Stimulated activated CD4-positive, alpha-beta T cell treated with anti-CD3 and anti-CD28 coated beads, Interleukin-2, amount 100 ng/mL, for 4 hours (primary cell): ENCODE data around the gene LCP2.

Experiments used
- DNase-seq: peaks from one replicate; pipeline ENCODE4 v3.0.0-alpha.2; 2020; ENCODE audit warnings: low read depth

LCP2 gene

GRCh38 chr5:170296036-170296934 lies 1.3 kb downstream of the LCP2 start:
- DNase-seq: no peak

DNA sequence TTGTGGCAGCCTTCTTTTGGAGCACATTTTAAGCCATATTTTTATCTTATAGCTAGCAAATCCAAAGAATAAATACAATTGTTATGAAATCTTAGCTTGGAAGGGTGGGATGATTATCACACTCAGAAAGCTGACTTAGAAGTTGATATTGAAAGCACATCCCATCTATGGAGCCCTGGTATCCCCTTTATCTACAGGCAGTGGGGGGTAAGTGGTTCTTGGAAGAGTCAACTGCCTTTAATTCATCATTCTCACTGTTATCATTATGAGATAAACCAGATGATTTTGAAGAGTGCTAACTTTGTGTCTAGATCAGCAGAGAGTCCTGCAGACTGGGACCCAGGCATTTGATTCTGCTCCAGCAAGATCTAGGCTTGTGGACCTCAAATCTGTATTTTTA lies 3.0 kb downstream of the LCP2 start:
- no peak for DNase-seq

- DNase-seq: no peak
Observed at GRCh38 chr5:170294057-170294456, 3.5 kb downstream of the LCP2 start.

GRCh38 chr5:170293273-170293672 lies 4.3 kb downstream of the LCP2 start:
- no peak for DNase-seq

DNA sequence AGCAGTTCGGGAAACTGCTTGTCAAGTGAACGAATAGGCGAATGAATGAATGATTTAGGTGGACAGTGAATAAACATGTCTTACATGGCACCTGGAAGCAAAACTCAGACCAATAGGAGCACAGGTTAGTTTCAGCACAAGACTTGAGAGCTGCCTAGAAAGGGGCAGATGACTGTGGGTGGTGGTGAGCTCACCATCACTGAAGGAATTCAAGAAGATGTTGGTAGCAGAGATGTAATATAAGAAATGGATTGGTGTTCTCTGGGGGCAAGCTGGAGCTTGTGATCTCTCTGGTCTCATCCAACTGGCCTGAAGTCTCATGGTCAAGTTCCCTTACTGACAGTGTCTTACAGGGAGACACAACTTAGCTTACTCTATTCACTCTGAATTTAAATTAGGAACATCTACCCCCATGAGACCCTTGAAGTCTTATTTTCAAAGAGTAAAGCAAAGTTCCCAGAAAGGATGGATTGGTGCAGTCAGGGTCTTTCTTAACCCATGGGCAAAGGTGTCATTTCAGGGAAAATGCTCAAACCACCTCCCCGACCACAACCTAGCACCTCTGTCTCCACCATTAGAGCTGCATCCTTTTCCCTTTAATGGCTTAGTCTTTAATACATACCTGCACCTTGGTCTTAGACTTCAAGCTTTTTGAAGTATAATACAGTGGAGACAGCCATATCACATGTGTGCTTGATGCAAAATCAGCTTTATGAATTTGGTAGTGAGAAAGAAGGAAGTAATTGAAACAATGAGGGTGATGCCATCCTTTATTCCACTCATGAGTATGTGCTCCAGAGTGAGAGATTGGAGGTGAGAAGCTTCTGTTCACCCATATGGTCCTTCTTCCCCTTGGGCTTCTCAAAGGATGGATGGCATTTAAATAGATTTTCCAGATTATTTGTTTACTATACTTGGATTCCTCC lies 5.1 kb downstream of the LCP2 start:
- DNase-seq: no peak

- no peak for DNase-seq
Observed at GRCh38 chr5:170290498-170290897, 7.1 kb downstream of the LCP2 start.

DNA sequence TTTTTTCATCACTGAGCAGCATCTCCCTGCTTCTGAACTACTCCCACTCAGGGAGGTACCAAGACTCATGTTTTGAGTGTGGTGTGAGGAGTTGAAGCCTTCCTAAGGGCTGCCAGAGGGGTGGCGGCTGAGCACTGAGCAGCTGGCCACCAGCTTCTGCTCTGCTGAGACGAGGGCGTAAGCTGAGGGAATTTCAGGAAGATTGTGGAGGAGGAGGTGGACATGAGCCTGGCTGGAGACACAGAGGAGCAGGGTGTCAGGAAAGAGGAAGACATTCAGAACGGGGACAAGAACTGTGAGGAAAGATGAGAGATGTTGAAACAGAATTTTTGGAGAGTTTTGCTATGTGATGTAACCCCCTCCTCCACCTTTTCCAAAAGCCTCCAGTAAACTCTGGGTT lies 7.8 kb downstream of the LCP2 start:
- DNase-seq: no peak

DNA sequence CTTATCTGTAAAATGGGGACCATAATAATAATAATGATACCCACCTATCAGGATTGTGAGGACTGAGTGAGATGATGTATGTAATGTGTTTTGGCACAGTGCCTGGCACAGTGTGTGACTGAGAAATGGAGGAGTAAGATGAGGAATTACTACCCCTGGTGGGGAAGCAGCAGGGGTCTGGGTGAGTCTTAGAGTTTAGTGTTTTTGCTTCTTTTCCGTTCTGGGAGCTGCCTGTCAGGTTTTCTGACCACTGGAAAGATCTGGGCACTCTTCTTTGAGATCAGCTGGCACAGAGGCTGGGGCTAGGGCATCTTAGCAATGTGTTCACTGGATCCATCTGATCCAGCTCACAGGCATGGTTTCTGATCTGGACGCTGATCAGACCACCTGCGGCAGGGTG lies 8.5 kb downstream of the LCP2 start:
- no peak for DNase-seq

- no peak for DNase-seq
Observed at GRCh38 chr5:170288551-170288950, 9.0 kb downstream of the LCP2 start.

GRCh38 chr5:170288151-170288550 lies 9.4 kb downstream of the LCP2 start:
- no peak for DNase-seq

GRCh38 chr5:170287532-170287931 lies 10.0 kb downstream of the LCP2 start:
- DNase-seq: no peak

DNA sequence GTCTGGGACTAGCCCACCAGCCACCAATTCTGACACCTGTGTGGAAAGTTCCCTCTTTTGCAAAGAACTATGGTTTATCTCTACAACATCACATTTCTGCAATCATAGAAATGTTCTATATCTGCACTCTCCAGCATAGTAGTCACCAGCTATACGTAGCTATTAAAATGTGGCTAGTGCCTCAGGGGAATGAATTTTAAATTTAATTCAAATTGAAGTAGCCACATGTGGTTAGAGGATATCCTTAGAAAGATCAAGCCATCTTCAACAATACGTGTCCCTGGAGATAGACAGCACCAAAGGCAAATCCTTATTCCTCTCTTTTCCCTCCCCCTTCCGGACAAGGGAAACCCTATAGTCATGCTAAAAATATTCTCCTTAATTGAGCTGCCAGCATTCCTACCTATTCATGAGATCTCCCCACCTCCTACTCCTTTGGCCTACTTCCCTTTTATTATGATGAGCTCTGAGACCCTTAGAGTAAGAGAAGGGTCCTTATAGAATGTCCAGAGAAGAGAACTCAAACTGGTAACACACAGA lies 11.1 kb downstream of the LCP2 start:
- DNase-seq: no peak

DNA sequence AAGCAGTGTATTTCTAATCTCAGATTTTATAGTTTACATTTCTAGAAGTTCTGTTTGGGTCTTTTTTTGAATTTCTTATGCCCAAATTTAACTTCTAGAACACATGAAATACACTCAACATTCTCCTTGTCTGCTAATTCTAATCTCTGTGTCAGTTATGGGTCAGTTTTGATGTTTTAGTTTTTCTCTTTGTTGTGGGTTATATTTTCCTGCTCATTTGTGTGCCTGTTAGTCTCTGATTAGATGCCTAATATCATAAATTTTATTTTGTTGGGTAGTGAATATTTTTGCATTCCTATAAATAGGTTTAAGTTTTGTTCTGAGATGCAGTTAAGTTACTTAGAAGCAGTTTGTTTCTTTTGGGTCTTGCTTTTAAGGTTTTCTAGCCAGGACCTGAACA lies 12.4 kb downstream of the LCP2 start:
- no peak for DNase-seq

DNA sequence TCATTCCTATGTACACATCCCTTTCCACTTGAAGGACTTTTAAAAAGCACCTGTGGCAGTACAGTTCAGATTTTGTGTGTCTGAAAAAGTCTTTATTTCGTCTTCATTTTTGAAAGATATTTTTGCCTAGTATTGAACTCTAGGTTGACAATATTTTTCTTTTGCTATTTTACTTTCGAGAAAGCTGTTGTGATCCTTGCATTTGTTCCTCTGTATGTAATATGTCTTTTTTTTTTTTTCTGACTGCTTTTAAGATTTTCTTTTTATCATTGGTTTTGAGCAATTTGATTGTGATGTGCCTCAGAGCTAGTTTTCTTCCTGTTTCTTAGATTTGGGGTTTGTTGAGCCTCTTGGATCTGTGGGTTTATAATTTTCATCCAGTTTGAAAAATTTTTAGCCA lies 13.3 kb downstream of the LCP2 start:
- no peak for DNase-seq

- DNase-seq: no peak
Observed at GRCh38 chr5:170283296-170283695, 14.3 kb downstream of the LCP2 start.

DNA sequence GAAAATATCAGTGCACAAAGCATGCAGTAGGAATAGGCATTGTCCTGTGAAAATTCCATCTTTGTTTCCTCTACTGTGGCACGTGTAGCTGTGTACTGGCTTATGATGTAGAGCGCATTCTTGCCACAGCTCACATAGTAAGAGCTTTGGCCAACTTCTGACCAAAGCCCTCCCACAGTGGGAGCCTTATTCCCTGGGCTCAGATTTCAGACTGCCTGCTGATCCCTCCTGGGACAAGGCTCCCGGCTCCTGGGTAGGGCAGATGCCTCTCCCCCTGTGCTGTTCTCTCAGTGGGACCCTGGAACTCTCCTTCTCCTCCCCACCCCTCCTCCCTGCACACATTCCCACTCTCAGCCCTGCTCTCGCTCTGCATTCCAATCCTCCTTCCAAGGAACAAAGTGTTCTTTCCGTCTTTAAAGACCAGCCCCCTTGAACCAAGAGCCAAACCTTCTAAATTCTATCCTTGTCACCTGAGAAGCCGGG lies 17.5 kb downstream of the LCP2 start:
- no peak for DNase-seq

DNA sequence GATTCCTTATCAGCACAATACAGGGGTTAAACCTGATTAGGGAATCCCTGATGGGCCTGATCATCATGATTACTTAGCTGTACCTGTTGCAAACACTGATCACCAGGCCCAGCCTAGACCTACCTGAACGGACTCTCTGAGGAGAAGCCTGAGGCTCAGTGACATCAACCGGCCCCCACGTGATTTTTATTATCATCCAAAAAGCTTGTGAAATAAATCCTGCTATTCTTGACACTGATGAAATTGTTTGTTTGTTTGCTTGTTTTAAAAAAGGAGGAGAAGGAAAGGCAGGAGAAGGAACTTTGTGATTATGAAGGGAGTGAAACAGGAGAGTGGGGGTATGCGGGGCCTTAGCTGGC lies 18.1 kb downstream of the LCP2 start:
- DNase-seq: no peak

GRCh38 chr5:170278611-170279458 lies 18.7 kb downstream of the LCP2 start:
- peak; percentile 69 for DNase-seq

- no peak for DNase-seq
Observed at GRCh38 chr5:170277867-170278281, 19.7 kb downstream of the LCP2 start.

DNA sequence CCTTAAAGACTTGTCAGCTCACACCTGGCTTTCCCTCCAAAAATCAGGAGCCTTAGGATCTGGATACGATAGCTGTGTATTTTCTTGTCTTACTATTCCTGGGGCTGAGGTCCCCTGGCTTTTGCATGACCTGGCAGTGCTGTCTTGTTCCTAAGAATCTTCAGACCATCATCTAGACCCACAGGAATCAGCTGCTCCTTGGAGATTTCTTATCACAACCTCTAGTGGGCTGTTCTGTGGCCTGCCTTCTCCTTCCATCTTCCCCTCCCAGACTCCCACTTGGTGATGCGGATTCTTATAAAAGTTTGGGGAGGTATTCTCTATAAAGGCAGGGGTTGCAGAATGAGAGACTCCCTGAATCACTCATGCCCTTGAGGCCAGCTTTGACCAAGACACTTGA lies 21.4 kb downstream of the LCP2 start:
- no peak for DNase-seq

- no peak for DNase-seq
Observed at GRCh38 chr5:170275376-170275994, 22.1 kb downstream of the LCP2 start.
